HG02763 (cell line): Measurements from ENCODE around the gene ORMDL3.
"Not testable (repeated sequence)": the region's sequence is repeated elsewhere in the genome, so short reads cannot be mapped to it uniquely, and the experiment has no call there.

Experiments used
- ATAC-seq: cut with Tn5 transposase; IDR thresholded peaks from one replicate; pipeline ENCODE4 v1.9.1; 2021; ENCODE audit warnings: mild to moderate bottlenecking, moderate library complexity; ENCODE audit not compliant: unreplicated experiment

Gene ORMDL3

GRCh38 chr17:39925282-39926134, 1.9 kb downstream of the ORMDL3 start:
- ATAC-seq, result no peak

- no peak for ATAC-seq
Observed at GRCh38 chr17:39924691-39925055, 2.7 kb downstream of the ORMDL3 start.

DNA sequence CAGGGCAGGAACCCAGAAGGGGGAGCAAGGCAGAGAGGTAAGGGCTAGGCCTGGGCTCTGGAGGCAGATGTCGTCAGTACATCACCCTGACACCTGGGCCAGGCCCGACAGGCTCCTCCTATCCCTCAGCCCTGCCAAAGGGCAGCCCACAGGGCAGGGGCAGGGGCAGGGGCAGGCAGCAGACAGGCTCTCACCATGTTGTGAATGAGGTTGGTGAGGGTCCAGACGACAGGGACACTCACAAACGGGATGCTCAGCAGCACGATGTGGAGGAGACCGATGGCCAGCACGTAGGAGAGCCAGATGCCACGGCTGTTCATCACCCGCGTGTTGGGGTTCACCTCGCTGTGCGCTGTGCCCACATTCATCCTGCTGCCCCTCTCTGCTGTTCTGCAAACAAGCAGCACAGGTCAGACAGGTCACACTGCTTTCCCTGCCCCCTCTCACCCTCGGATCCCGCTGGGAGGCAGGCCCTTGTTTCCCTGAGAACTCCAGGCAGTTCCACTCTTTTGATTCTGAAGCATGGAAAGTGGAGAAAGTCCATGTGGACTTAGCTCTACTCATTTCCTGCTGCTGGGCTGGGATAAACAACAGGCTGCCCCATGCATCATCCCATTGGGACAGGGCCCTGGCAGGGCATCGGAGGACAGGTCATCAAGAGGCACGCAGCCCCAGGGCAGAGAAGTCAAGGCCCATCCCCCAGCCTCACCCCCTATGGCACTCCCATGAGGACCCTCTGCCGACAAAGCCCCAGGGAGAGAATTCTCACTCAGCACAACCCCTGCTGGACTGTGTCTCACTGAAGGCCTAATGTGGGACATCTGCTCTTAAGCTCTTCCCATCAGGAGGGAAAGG, 3.3 kb downstream of the ORMDL3 start:
- ATAC-seq, result no peak

GRCh38 chr17:39923230-39923629, 4.2 kb downstream of the ORMDL3 start:
- no peak for ATAC-seq

- ATAC-seq, result no peak
Observed at GRCh38 chr17:39922006-39922405, 5.4 kb downstream of the ORMDL3 start.

DNA sequence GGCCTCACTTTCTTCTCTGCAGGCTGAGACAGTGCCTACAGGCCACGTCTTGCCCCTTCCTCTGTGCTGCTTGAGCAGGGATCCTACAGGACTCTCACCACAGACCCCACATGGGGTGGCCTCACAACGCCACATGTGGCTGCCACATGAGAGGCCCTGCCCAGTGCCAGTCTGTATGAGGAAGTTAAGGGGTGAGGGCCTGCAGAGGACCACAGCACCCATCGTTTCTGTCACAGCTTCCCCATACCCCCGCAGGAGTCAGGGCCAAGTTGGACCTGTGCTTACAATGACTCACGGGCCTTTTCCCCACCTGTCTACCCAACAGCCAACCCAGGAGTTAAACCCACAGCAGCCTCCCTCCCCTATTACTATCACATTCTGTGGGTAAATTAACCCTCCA, 6.1 kb downstream of the ORMDL3 start:
- ATAC-seq, result no peak

DNA sequence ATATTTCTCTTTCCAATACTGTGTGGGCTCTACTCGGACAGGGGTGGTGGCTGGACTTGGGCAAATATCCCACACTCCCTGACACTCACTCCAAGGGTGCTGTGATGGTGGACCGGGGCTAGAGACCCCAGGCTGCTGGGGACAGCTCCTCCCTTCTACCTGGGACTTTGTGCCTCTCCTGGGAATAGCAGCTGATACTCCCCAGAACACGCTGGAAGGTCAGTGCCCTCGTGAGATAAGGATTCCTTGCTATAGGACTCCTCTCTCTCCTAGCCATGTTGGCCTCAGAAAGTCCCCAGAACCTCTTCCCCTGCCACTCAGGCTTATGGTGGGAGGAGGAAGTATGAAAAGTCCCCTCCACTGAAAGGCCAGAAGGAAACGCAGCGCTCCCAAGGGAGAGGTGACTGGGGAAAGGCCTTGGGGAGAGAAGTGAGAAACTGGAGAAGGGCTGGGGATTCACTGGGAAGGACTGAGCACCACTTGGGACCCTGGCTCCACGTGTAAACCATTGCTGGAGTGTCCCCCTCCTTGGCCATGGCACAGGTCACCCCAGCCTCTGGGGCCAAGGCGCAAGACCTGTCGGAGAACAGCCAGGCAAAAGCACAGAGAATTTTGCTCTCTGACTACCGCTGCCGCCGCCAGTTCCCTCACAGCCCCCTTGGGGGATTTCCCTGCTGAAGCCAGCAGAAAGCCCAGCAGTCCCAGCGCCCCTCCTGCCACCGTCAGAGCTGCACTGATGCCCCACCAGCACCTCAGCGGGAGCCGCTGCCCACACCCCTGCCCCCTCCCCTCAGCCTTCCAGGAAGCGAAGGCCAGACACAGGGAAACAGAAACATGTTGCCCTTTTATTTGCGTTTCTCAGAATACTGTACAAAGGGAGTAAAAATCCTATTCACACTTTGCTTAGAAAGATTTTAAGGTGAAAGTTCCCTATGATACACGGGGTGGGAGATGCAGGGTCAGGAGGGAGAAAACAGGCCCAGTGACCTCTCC, 6.9 kb downstream of the ORMDL3 start:
- no peak for ATAC-seq

DNA sequence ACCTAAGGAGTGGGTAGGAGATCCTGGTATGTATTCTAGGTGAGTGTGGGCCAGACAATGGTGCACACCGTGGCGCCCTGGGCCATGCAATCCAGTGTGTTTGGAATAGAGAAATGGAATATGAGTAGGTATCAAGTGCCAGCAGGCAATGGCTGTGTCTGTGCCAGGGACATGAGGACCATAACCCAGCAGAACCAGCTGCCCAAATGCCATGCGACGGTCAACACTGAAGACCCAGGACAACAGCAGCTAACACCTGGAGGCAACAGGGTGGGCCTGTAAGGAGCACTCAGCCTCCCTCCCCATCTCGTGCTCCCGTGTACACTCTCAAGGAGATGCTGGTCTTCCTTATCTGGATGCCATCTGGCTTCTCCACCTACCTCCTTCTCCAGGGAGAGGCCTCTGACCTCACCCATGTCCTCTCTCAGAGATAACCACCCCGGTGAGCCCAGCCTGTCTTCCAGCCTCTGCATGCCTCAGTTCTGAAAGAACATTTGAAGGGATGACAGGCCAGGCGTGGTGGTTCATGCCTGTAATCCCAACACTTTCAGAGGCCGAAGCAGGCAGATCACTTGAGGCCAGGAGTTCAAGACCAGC, 8.2 kb downstream of the ORMDL3 start:
- no peak for ATAC-seq

- no peak for ATAC-seq
Observed at GRCh38 chr17:39916918-39917317, 10.5 kb downstream of the ORMDL3 start.

GRCh38 chr17:39915559-39915958, 11.8 kb downstream of the ORMDL3 start:
- ATAC-seq, result no peak

DNA sequence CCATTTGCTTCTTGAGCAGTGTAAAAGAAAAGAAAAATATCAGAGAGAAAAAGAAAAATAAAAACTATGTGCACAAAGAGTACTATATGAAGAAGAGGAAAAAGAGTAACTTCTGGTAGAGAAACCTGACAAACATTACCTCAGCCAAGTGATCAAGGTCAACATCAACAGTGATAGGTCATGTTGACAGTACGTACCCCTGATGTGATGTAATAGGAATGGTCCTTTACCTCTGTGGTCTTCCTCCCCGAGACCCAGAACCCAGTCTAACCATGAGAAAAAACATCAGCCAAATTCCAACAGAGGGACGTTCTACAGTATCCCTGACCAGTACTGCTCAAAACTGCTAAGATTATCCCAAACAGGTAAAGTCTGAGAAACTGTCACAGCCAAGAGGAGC, 13.4 kb downstream of the ORMDL3 start:
- no peak for ATAC-seq

DNA sequence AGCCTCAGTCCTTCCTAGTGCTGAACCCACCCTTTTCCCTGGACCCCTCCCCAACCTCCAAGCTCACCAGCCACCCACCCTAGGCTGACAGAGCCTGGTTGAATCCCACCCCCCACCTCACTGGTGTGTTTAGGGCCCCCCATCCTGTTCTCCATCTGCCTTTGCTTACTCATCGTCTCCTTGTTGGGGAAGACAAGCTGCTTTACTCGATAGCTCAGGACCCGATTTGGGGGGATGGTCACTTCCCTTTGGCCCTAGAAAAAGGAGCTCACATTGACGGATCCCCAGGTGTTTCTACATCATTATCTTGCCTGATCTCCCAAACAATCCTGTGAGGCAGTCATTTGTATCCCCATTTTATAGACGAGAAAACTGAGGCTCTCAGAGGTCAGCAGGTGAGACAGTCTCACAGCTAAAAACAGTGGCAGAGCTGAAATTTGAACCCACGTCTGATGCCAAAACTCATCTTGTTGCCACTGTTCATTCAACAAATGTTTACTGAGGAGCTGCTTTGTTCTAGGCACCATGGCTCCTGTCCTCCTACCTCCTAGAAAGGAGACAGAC, 18.5 kb downstream of the ORMDL3 start:
- no peak for ATAC-seq

DNA sequence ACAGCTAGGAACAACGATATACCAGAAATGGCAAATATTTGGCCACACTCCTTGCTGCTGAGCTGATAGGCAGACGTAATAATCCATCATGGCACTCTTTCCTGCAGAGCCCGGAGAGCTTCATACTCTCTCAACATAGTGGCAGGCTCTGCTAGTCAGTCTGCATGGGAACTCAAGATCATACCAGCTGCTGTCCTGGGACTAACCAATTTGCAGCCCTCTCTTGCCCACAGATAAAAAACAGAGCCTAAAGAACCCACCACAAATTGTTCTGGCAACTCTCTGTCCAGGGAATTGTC, 22.5 kb downstream of the ORMDL3 start:
- ATAC-seq, result no peak

GRCh38 chr17:39903158-39903884, 24.1 kb downstream of the ORMDL3 start:
- no peak for ATAC-seq

- ATAC-seq, result not testable (repeated sequence)
Observed at GRCh38 chr17:39902027-39902426, 25.4 kb downstream of the ORMDL3 start.

GRCh38 chr17:39899215-39899614, 28.2 kb downstream of the ORMDL3 start:
- no peak for ATAC-seq

GRCh38 chr17:39898088-39898487, 29.3 kb downstream of the ORMDL3 start:
- ATAC-seq, result no peak

DNA sequence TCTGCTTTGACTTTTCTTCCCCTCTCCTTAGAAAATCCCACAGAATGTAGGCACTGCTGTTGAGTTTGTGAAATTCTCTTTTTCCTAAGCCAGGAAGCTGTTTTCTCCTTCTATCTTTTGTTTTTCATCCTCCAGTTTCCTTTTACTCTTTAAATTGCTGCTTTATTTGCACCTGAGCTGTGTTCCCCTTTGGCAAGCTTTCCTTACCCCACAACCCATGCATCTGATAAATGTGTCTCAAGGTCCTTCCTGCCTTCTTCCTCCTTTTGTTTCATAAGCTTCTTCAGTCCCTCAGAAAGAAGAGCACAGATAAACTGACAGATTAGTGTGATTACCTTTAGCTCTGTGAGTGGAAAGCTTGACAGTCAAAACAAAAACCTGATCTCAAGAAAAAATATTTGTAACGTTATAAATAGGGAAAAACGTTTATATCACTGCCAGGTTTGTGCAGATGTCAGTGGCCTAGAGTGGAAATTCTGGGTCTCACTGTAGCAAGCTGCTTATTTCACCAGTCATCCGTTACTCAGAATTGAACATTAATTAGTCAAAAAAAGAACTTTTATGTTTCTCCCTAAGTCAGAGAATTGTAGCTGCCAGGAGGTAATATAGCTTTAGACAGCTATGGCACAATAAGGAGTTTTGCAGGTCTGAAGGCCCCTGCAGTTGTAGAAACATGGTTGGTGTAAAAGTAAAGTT, 32.6 kb downstream of the ORMDL3 start:
- no peak for ATAC-seq

DNA sequence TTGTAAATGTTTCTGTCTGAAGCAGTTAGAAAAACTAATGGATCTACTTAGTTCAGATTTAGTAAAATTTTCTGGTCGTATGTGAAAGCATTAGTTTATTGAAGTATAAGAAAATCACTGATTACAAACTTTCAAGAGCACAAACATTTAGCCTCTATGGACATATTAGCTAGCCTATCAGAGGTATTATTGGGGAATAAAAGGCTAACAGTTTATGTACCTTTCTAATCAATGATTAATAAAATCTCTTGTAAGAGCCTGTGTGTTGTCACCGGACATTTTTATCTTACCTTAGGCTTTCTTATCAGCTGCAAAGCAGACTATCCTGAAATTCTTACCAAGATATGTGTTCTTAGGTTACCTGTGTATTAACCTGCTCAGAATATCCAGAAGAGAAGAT, 38.2 kb downstream of the ORMDL3 start:
- ATAC-seq, result no peak
